HepG2 (cell line): ENCODE measurements around the gene GGA1. TPM values are rescaled to one million over a fixed set of nuclear protein-coding genes. Genes with fewer than 3 reads are reported as not detected.

Experiments
- CREB3 ChIP-seq: sonication (generic); formaldehyde crosslinking; IDR thresholded peaks from 2 replicates; pipeline ENCODE4 v1.5.0; 2020; ENCODE audit warnings: missing genetic modification reagents
- NR2C2 ChIP-seq: sonication (generic); formaldehyde crosslinking; IDR thresholded peaks from 2 replicates; pipeline ENCODE4 v1.4.0; 2020; ENCODE audit warnings: missing genetic modification reagents, mild to moderate bottlenecking, moderate library complexity, borderline replicate concordance
- polyA plus RNA-seq, 8 experiments: library from polyadenylated mRNA; depleted of rRNA in 3 of 8; stranded (reverse) in 7 of 8; unstranded in 1 of 8; fragments of >200 nt; fragmentation: Illumina TruSeq in 4 of 8; extraction: Trizol in 4 of 8; gene quantifications; 2 replicates each; pipeline versions ENCODE4 v1.2.1 to v1.2.3, GENCODE V29; 2011 to 2016; ENCODE audit warnings: low read depth in 4 of 8, missing spikeins in 1 of 8, mixed read lengths in 1 of 8; ENCODE audit not compliant: insufficient read depth in 1 of 8
- total RNA-seq, 5 experiments: library from RNA; depleted of rRNA; stranded (reverse); fragments of >200 nt; fragmentation: Illumina TruSeq; extraction: Trizol; gene quantifications; 2 replicates each; pipeline ENCODE4 v1.2.3, GENCODE V29; 2016; ENCODE audit warnings: low read depth in 1 of 5
- TF ChIP-seq, protein P1 (sequence below): sonication (generic); formaldehyde crosslinking; IDR thresholded peaks from 2 replicates; pipeline ENCODE4 v1.4.0; 2020; ENCODE audit warnings: missing genetic modification reagents, borderline replicate concordance

The GGA1 gene
- total and polyA plus RNA-seq, 2 of the 13 experiments (the other 11 are each of a cell fraction or from before 2014, with no cell fraction given), result 29.1 to 87.2 TPM

DNA sequence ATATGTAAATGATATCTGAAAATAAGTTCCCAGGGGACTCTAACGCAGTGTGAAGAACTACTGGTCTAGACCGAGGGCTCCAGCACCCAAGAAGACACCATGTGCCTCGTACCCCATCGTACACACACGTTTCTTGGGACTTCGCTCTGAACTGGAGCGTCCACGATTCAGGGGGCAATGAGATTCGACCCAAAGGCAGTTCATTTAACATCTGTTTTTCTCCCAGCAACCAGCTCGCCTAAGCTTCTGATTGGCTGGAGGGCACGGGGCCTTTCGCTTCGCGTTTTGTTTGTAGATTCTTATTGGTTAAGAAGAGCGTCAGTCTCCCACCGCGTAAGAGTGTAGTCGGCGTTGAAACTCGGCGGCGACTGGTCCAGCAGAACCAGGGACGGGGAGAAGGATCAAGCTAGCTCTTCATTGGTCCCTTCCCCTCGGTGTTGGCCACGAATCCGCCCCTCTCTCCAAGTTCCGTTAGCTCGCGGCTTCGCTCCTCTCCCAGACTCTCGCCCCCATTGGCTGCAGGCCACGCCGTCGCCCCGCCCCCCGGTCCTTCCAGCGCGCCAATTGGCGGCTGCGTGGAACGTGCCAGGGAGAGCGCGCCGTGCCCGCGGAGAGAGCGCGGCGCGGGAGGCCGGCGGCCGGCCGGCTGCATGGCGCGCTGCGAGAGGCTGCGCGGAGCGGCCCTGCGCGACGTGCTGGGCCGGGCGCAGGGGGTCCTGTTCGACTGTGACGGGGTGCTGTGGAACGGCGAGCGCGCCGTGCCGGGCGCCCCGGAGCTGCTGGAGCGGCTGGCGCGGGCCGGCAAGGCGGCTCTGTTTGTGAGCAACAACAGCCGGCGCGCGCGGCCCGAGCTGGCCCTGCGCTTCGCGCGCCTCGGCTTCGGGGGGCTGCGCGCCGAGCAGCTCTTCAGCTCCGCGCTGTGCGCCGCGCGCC, 49.8 kb downstream of the GGA1 start, which contains the start of gene PDXP (continued):
- TF ChIP-seq, protein P1, sequence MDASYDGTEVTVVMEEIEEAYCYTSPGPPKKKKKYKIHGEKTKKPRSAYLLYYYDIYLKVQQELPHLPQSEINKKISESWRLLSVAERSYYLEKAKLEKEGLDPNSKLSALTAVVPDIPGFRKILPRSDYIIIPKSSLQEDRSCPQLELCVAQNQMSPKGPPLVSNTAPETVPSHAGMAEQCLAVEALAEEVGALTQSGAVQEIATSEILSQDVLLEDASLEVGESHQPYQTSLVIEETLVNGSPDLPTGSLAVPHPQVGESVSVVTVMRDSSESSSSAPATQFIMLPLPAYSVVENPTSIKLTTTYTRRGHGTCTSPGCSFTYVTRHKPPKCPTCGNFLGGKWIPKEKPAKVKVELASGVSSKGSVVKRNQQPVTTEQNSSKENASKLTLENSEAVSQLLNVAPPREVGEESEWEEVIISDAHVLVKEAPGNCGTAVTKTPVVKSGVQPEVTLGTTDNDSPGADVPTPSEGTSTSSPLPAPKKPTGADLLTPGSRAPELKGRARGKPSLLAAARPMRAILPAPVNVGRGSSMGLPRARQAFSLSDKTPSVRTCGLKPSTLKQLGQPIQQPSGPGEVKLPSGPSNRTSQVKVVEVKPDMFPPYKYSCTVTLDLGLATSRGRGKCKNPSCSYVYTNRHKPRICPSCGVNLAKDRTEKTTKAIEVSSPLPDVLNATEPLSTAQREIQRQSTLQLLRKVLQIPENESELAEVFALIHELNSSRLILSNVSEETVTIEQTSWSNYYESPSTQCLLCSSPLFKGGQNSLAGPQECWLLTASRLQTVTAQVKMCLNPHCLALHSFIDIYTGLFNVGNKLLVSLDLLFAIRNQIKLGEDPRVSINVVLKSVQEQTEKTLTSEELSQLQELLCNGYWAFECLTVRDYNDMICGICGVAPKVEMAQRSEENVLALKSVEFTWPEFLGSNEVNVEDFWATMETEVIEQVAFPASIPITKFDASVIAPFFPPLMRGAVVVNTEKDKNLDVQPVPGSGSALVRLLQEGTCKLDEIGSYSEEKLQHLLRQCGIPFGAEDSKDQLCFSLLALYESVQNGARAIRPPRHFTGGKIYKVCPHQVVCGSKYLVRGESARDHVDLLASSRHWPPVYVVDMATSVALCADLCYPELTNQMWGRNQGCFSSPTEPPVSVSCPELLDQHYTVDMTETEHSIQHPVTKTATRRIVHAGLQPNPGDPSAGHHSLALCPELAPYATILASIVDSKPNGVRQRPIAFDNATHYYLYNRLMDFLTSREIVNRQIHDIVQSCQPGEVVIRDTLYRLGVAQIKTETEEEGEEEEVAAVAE (CRISPR knock-in tag), result peak; percentile 98
- no peak for TF ChIP-seq CREB3 (CRISPR knock-in tag)
- TF ChIP-seq NR2C2, result 0 out of 2 replicates have a peak, but pooled peaks have one; percentile 38
